Activated CD4-positive, alpha-beta T cell treated with anti-CD3 and anti-CD28 coated beads for 36 hours (primary cell): ENCODE measurements around the gene STING1. TPM values are rescaled to one million over a fixed set of nuclear protein-coding genes. Genes with fewer than 3 reads are reported as not detected.
"Not testable (repeated sequence)": the region's sequence is repeated elsewhere in the genome, so short reads cannot be mapped to it uniquely, and the experiment has no call there.

Experiments used
- ATAC-seq: fragments of 200-7000 bp; cut with Tn5 transposase; one replicate; pipeline ENCODE4 v1.10.0; 2021; ENCODE audit warnings: mild to moderate bottlenecking, moderate library complexity
- CTCF ChIA-PET: fragments of 350-600 bp; sonication (Branson Sonifier 250); formaldehyde crosslinking; loops from one replicate; lab custom pipeline; 2021; ENCODE audit warnings: antibody characterized with exemption; lab: Charles Lee
- POLR2A ChIA-PET: fragments of 350-600 bp; sonication (Branson Sonifier 250); formaldehyde crosslinking; loops from one replicate; lab custom pipeline; 2021; ENCODE audit warnings: antibody characterized with exemption, inconsistent platforms; lab: Charles Lee
- DNase-seq: peaks from one replicate; pipeline ENCODE4 v3.0.0-alpha.2; 2020
- H3K27ac Mint-ChIP-seq: one replicate; pipeline ENCODE4 v1.8.0; 2021; ENCODE audit warnings: mixed read lengths
- H3K27me3 Mint-ChIP-seq: one replicate; pipeline ENCODE4 v1.8.0; 2021; ENCODE audit warnings: mixed read lengths
- H3K36me3 Mint-ChIP-seq: one replicate; pipeline ENCODE4 v1.8.0; 2021; ENCODE audit warnings: low read depth, mixed read lengths
- H3K4me1 Mint-ChIP-seq: one replicate; pipeline ENCODE4 v1.8.0; 2021; ENCODE audit warnings: mixed read lengths
- H3K4me3 Mint-ChIP-seq: one replicate; pipeline ENCODE4 v1.8.0; 2021; ENCODE audit warnings: mild to moderate bottlenecking, moderate library complexity, mixed read lengths
- H3K9me3 Mint-ChIP-seq: one replicate; pipeline ENCODE4 v1.8.0; 2021; ENCODE audit warnings: low read depth, mixed read lengths
- intact Hi-C, 2 experiments: fragments of 100-400 bp; cut with DNase I in 1 of 2; cut with micrococcal nuclease in 1 of 2; formaldehyde crosslinking; loops; one replicate each; pipeline versions ENCODE4 v1.14.2 to v1.15.1; 2022 to 2024; cut with DNase I, micrococcal nuclease
- total RNA-seq, 2 experiments: library from RNA; stranded (reverse); gene quantifications; one replicate each; pipeline ENCODE4 v1.2.3, GENCODE V29; 2021

STING1 gene
- total RNA-seq, 2 experiments from 2014 or later: 178 to 183 TPM

DNA sequence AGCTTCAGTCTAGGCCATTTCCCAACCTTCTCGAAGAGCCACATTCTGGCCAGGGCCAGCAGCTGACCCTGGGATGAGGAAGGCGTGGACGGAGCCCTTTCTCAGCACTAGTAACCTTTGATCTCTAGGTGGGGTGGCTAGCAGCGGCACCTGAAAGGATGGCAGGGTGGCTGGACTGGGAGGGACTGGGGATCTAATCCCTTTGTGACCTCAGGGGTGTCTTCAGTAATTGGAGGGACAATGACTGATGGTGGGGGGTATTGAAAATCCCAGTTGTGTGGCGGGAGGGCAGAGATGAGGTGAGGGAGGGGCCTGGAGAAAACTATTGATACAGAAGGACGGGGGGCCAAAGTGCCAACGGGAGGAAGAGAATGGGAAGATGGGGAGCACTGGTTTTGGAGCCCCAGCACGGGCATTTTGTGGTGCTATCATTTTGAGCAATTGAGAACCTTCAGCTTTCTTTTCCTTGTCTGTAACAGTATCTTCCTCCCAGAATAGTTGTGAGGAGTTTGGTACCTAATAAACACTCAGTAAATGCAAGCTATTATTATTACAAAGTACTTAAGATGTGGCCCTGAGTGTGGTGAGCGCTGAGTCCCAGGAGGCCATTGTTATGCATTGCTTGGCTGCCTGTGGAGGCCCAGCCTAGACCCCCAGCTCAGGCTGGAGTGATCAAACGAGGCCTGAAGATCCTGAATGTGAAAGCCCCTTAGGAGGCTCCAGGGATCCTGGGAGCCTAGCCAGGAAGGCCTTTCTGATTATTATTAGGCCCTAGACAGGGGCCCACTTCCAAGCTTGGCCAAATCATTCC, 41.3 kb upstream of the STING1 start:
- POLR2A ChIA-PET: no interaction called here

DNA sequence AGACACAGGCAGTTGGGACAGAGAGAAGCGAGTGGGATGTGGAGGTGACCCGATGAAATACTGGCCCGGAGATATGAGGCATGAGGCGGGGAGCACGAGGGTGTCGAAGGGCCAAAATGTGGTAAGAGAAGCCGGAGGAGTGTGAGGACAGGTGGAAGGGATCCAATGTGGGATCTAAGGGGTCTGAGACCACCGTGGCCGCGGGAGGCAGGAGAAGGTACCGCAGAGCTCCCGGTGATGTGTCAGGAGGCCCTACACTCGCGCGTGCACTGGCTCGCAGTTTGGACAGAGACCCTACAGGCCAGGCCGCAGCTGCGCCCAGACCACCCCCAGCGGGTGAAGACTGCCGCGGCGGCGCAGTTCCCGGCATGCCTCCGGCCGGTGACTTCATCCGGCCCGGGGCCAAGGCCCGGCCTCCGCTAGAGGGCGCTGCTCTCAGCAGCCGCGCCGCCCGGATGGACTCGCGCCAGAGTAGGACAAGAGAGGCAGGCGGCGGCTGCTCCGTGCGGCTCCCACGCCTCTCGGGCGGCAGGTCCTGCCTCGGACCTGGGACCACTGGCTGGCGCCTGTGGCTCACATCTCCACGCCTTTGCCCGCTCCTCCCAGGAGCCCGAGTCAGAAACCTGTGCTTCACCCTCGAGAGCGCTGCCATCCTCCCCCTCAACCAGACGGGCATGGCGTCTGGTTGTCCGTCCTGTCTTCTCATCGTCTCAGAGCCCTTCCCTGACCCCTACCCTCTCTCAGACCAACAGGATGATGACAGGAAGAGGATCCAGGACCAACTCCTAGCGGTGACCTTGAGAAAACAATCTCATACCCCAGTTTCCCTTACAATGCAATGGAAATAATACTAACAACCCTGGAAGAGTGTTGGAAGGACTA, 35.4 kb upstream of the STING1 start:
- ATAC-seq (peak; percentile 91), DNase-seq (peak; percentile 95)
- H3K27me3 Mint-ChIP-seq: no peaks in the 10 kb centered on the region
- CTCF ChIA-PET: interaction anchor here (0.6 to 10.6 kb wide), 16 partner anchors 18 to 257 kb away, joined by 3 to 254 read pairs (median 4); partner anchors contain the start of genes DNAJC18 and STING1
- intact Hi-C loops: loop anchor here (1.0 kb wide), 7 partner anchors 36 to 247 kb away; partner anchors contain the start of genes UBE2D2 (in 2 of the 2), DNAJC18 (in 1 of the 2), SPATA24 (in 1 of the 2) and STING1 (in 1 of the 2)
- H3K36me3 Mint-ChIP-seq: no peaks in the 10 kb centered on the region
- POLR2A ChIA-PET: no interaction called here
- H3K4me1 Mint-ChIP-seq: peaks cover 30% of the 10 kb centered on the region
- H3K27ac Mint-ChIP-seq: peak overlapping the region; percentile 91
- H3K9me3 Mint-ChIP-seq: no peaks in the 10 kb centered on the region
- H3K4me3 Mint-ChIP-seq: peak overlapping the region; percentile 72

More for the DNA sequence above, 41.3 kb upstream of the STING1 start:
- ATAC-seq: no peak
- Mint-ChIP-seq H3K9me3 (no peaks in the 10 kb centered on the region), H3K27me3 (no peaks in the 10 kb centered on the region), H3K4me1 (peaks cover 2% of the 10 kb centered on the region), H3K4me3 (no peak overlapping the region), H3K27ac (no peak overlapping the region), H3K36me3 (no peaks in the 10 kb centered on the region)
- CTCF ChIA-PET: interaction anchor here (0.6 to 1.5 kb wide), 3 partner anchors 17 to 101 kb away, joined by 3 to 4 read pairs (median 3); no protein-coding TSS in a partner anchor
- intact Hi-C loops: no loop called here
- no peak for DNase-seq

DNA sequence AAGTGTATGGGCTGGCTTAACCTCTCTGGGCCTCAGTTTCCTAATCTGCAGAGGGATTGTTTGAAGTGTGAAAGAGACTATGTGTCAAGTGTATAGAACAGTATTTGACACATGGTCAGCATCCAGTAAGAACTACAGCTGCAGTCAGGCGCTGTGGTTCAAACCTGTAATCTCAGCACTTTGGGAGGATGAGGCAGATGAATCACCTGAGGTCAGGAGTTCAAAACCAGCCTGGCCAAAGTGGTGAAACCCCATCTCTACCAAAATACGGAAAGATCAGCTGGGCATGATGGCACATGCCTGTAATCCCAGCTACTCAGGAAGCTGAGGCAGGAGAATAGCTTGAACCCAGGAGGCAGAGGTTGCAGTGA, 31.9 kb upstream of the STING1 start:
- intact Hi-C loops: loop anchor here in 1 of 2 experiments (5.0 kb wide), 1 partner anchor 222 kb away; the partner anchor contains the start of gene MATR3
- peaks cover 3% of the 10 kb centered on the region for H3K9me3 Mint-ChIP-seq
- ATAC-seq (peak; percentile 33), DNase-seq (peak; percentile 57)
- POLR2A ChIA-PET: interaction anchor here (0.6 to 2.2 kb wide), 3 partner anchors 9 to 32 kb away, joined by 3 to 8 read pairs (median 3); partner anchors contain the start of gene STING1
- CTCF ChIA-PET: interaction anchor here (0.6 to 10.6 kb wide), 14 partner anchors 45 to 1043 kb away, joined by 3 to 254 read pairs (median 4); partner anchors contain the start of genes CXXC5 and DNAJC18
- no peak overlapping the region for H3K27ac Mint-ChIP-seq
- no peak overlapping the region for H3K4me3 Mint-ChIP-seq
- H3K36me3 Mint-ChIP-seq: no peaks in the 10 kb centered on the region
- H3K4me1 Mint-ChIP-seq: peaks cover 60% of the 10 kb centered on the region
- H3K27me3 Mint-ChIP-seq: no peaks in the 10 kb centered on the region

GRCh38 chr5:139513852-139514485, 31.4 kb upstream of the STING1 start:
- DNase-seq (peak; percentile 15), ATAC-seq (peak; percentile 2)
- no peak overlapping the region for H3K4me3 Mint-ChIP-seq
- ChIA-PET POLR2A (interaction anchor here (2.2 to 2.4 kb wide), 2 partner anchors 32 to 91 kb away, joined by 8 to 9 read pairs; partner anchors contain the start of gene STING1), CTCF (interaction anchor here (0.6 to 10.6 kb wide), 24 partner anchors 17 to 1044 kb away, joined by 3 to 254 read pairs (median 4); partner anchors contain the start of genes CXXC5 and STING1)
- peaks cover 60% of the 10 kb centered on the region for H3K4me1 Mint-ChIP-seq
- peaks cover 3% of the 10 kb centered on the region for H3K9me3 Mint-ChIP-seq
- peak overlapping the region; percentile 22 for H3K27ac Mint-ChIP-seq
- intact Hi-C loops: loop anchor here (1.0 to 5.0 kb wide), 6 partner anchors 31 to 222 kb away; partner anchors contain the start of genes STING1 (in 2 of the 2) and MATR3 (in 1 of the 2)
- no peaks in the 10 kb centered on the region for H3K27me3 Mint-ChIP-seq
- H3K36me3 Mint-ChIP-seq: no peaks in the 10 kb centered on the region

GRCh38 chr5:139513434-139513833, 30.9 kb upstream of the STING1 start:
- H3K36me3 Mint-ChIP-seq, H3K27me3 Mint-ChIP-seq, H3K9me3 Mint-ChIP-seq, H3K4me3 Mint-ChIP-seq: not testable (repeated sequence)
- H3K27ac Mint-ChIP-seq: peak overlapping the region; percentile 22
- intact Hi-C loops: loop anchor here (1.0 to 5.0 kb wide), 6 partner anchors 31 to 221 kb away; partner anchors contain the start of genes STING1 (in 2 of the 2) and MATR3 (in 1 of the 2)
- ChIA-PET POLR2A (interaction anchor here (2.2 to 2.4 kb wide), 2 partner anchors 31 to 91 kb away, joined by 8 to 9 read pairs; partner anchors contain the start of gene STING1), CTCF (interaction anchor here (0.6 to 10.6 kb wide), 29 partner anchors 14 to 222 kb away, joined by 3 to 254 read pairs (median 4); partner anchors contain the start of genes SMIM33 and STING1)
- ATAC-seq: peak; percentile 65
- DNase-seq: peak; percentile 89
- H3K4me1 Mint-ChIP-seq: peaks cover 58% of the 10 kb centered on the region

DNA sequence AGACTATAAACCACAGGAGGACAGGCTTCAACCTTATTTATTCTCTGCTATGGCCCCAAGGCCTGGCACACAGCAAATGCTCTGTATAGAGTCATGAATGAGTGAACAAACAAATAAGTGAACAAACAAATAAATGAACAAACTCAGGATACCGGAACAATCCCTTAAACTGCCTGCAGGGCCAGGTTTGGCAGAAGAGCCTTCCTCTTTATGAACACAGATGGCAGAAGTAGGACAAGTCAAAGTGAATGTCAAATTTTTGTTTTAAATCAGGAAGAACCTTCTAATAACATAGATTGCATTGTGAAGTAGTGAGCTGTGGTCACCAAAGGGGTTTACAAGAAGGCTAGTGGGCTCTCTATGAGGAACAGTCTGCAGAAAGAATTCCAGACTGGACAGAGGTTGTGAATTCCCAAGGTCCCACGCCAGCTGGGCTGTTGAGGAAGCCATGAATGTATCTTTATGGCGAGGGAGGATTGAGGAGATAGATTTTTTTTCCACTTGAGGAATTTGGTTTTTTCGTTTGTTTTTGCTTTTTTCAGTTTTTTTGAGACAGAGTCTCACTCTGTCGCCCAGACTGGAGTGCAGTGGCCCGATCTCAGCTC, 30.3 kb upstream of the STING1 start:
- peak overlapping the region; percentile 16 for H3K27ac Mint-ChIP-seq

DNA sequence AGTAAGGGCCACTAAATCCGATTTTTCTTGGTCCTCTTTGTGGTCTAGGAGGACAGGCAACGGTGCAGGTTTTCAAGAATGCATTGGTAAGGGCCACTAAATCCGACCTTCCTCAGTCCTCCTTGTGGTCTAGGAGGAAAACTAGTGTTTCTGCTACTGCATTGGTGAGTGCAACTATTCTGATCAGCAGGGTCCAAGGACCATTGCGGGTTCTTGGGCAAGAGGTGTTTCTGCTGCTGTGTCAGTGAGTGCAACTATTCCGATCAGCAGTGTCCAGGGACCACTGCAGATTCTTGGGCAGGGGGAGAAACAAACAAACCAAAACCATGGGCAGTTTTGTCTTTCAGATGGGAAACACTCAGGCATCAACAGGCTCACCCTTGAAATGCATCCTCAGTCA, 22.2 kb upstream of the STING1 start:
- POLR2A ChIA-PET: interaction anchor here (0.7 kb wide), 1 partner anchor 10 kb away, joined by 3 read pairs; no protein-coding TSS in a partner anchor

More for the DNA sequence above, 30.3 kb upstream of the STING1 start:
- ChIA-PET CTCF (interaction anchor here (0.6 to 10.6 kb wide), 24 partner anchors 14 to 222 kb away, joined by 3 to 254 read pairs (median 4); partner anchors contain the start of genes SMIM33 and STING1), POLR2A (interaction anchor here (1.1 to 2.4 kb wide), 4 partner anchors 31 to 90 kb away, joined by 3 to 9 read pairs (median 6); partner anchors contain the start of gene STING1)
- Mint-ChIP-seq H3K4me3 (no peak overlapping the region), H3K36me3 (no peaks in the 10 kb centered on the region), H3K27me3 (no peaks in the 10 kb centered on the region), H3K4me1 (peaks cover 55% of the 10 kb centered on the region), H3K9me3 (peaks cover 3% of the 10 kb centered on the region)
- intact Hi-C loops: loop anchor here (1.0 to 5.0 kb wide), 7 partner anchors 30 to 221 kb away; partner anchors contain the start of genes STING1 (in 2 of the 2), DNAJC18 (in 1 of the 2) and MATR3 (in 1 of the 2)
- ATAC-seq: no peak
- DNase-seq: peak; percentile 15

GRCh38 chr5:139503879-139504278, 21.3 kb upstream of the STING1 start:
- H3K36me3 Mint-ChIP-seq, ATAC-seq, H3K4me3 Mint-ChIP-seq, H3K27ac Mint-ChIP-seq, H3K9me3 Mint-ChIP-seq, intact Hi-C loops, DNase-seq, POLR2A ChIA-PET, H3K27me3 Mint-ChIP-seq, H3K4me1 Mint-ChIP-seq: not testable (repeated sequence)
- CTCF ChIA-PET: interaction anchor here (0.6 to 0.7 kb wide), 2 partner anchors 25 to 59 kb away, joined by 3 read pairs; no protein-coding TSS in a partner anchor

More for the DNA sequence above, 22.2 kb upstream of the STING1 start:
- intact Hi-C loops, H3K27me3 Mint-ChIP-seq, H3K4me1 Mint-ChIP-seq, H3K27ac Mint-ChIP-seq, H3K4me3 Mint-ChIP-seq, H3K36me3 Mint-ChIP-seq, ATAC-seq, H3K9me3 Mint-ChIP-seq, DNase-seq: not testable (repeated sequence)
- CTCF ChIA-PET: interaction anchor here (0.6 to 1.8 kb wide), 5 partner anchors 9 to 82 kb away, joined by 3 to 5 read pairs (median 3); partner anchors contain the start of gene STING1

DNA sequence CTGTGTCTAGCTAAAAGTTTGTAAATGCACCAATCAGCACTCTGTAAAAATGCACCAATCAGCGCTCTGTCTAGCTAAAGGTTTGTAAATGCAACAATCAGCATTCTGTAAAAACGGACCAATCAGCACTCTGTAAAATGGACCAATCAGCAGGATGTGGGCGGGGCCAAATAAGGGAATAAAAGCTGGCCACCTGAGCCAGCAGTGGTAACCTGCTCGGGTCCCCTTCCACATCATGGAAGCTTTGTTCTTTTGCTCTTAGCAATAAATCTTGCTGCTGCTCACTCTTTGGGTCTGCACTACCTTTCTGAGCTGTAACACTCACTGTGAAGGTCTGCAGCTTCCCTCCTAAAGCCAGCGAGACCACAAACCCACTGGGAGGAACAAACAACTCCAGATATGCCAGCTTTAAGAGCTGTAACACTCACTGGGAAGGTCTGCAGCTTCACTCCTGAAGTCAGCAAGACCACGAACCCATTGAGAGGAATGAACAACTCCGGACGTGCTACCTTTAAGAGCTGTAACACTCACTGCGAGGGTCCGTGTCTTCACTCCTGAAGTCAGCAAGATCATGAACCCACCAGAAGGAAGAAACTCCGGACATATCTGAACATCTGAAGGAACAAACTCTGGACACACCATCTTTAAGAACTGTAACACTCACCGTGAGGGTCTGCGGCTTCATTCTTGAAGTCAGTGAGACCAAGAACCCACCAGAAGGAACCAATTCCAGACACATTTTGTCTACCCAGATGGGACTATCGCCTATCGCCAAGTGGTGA, 20.7 kb upstream of the STING1 start:
- H3K4me1 Mint-ChIP-seq, intact Hi-C loops, DNase-seq, H3K4me3 Mint-ChIP-seq, H3K27ac Mint-ChIP-seq, POLR2A ChIA-PET, H3K27me3 Mint-ChIP-seq, H3K36me3 Mint-ChIP-seq, ATAC-seq, H3K9me3 Mint-ChIP-seq: not testable (repeated sequence)
- CTCF ChIA-PET: interaction anchor here (0.6 to 1.5 kb wide), 4 partner anchors 9 to 81 kb away, joined by 3 to 5 read pairs (median 4); partner anchors contain the start of gene STING1
